Inflammatory macrophage treated with lipopolysaccharide for 4 hours (primary cell): Measurements from ENCODE around the gene ZSCAN22.
"Not testable (repeated sequence)": the region's sequence is repeated elsewhere in the genome, so short reads cannot be mapped to it uniquely, and the experiment has no call there.

Experiments
- DNase-seq: peaks from one replicate; pipeline ENCODE4 v3.0.0-alpha.2; 2020

Gene ZSCAN22

DNA sequence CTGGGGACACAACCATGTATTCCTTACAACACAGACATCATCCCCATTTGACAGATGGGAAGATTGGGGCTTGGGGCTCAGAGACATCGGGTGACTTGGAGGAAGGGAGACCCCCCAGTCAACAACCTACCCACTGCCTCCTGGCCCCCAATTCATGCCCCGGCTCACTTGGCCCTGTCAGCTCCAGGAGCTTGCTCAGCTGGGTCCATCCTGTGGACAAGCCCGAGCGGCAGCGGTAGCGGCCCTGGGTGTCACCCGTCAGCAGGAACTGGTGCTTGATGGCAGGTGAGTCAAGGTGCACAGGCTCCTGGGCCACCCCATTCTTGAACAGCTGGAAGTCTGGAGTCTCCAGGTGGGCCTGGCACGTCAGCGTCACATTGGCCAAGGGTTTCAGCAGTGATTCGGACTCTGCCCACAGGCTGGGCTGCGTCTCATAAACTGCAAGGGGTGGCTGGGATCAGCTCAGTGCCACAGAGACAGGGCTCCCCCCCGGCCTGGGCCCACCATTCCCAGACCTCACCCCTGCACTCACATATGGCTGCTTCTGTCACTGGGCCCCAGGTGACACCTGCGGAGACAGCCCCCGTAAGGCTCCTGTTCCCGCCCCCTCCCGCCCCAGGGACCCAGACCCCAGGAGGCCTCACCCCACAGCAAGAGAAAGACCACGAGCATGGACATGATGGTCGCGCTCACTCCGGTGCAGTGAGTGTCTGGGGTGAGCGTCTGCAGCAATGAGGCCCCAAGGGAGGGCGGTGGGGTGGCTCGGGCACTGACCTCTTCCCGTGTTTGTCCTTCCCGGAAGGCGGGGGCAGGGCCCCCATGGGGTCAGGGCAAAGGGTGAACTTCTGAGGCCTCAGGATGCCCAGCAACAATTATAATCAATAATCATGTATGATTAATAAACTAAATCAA, 26.2 kb downstream of the ZSCAN22 start, which contains the start of gene A1BG:
TSS of gene A1BG (minus strand) at position 733 of the 912 bp plus-strand sequence. CDS start at position 678, 55 bp downstream.
- DNase-seq: no peak

DNA sequence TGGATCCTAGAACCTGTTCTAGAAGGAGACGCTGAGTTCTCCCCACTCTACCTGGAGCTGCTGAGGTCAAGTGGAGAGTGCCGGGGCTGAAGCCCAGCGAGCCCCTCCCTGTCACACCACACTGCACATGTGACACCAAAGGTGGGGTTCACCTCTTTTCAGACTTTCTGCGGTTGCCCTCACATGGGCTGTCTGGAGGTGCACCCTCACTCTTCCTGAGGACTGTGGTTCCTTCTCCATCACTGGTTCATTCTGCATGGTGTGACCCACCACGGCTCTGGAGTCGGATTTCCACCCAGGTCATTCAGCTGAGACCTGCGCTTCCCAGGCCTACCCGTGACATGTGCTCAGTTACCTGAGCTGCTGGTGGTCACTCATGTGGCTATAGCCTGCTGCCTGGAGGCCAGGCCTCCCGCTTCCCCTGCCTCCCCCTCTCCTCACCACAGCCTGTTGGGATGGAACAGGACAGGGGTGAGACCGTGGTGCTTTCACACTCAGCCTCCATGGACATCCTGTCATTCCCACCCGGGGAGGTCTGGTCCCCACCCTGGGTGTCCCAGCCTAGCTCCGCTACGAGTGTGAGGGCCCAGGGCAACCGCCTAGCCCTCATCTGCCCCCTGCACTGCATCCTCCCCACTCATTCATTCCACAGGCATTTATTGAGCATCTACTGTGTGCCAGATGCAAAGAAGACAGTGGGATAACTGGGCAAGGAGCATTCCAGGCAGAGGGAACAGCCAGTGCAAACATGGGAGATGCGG, 27.1 kb downstream of the ZSCAN22 start:
- DNase-seq: no peak

DNA sequence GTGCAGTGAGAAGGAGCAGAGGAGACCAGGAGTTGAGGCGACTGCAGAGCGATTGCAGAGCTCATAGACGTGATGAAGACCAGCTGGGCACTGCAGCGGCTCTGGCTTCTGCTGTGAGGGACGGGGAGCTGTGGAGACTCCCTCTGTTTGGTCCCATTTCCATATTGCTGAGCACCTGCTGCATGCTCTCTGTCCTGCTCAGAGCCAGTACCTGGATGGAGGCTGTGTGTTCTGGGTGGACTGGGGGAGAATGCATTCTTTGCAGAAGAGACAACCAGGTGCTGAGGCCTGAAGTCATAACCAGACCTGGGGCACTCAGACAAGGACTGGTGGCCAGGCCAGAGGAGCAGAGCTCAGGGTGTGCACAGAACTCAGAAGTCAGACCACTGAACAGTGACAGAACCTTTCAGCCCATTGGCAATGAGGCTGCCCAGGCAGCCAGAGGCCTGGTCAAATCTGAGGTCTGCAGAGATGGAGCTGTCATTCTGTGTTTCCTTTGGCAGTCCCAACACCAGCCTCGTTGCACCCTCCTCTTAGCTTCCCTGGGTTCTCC, 27.8 kb downstream of the ZSCAN22 start:
- no peak for DNase-seq

DNA sequence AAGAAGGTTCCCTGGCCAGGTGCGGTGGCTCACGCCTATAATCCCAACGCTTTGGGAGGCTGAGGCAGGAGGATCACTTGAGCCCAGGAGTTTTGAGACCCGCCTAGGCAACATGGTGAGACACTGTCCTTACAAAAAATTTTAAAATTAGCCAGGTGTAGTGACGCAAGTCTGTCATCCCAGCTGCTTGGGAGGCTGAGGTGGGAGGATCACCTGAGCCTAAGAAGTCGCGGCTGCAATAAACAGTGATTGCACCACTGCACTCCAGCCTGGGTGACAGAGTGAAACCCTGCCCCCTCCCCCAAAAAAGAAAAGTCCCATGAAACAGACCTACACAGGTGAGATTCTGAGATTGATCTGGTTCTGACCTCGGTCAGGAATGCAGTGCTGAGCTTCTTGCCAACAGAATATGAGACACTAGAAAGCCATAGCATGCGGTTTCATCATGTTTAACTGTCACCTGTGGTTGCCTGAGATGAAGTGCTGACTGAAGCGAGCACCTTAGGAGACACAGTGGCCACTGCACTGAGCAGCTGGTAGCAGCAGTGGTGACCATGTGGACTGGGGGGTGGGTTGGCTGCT, 28.5 kb downstream of the ZSCAN22 start:
- DNase-seq: no peak

DNA sequence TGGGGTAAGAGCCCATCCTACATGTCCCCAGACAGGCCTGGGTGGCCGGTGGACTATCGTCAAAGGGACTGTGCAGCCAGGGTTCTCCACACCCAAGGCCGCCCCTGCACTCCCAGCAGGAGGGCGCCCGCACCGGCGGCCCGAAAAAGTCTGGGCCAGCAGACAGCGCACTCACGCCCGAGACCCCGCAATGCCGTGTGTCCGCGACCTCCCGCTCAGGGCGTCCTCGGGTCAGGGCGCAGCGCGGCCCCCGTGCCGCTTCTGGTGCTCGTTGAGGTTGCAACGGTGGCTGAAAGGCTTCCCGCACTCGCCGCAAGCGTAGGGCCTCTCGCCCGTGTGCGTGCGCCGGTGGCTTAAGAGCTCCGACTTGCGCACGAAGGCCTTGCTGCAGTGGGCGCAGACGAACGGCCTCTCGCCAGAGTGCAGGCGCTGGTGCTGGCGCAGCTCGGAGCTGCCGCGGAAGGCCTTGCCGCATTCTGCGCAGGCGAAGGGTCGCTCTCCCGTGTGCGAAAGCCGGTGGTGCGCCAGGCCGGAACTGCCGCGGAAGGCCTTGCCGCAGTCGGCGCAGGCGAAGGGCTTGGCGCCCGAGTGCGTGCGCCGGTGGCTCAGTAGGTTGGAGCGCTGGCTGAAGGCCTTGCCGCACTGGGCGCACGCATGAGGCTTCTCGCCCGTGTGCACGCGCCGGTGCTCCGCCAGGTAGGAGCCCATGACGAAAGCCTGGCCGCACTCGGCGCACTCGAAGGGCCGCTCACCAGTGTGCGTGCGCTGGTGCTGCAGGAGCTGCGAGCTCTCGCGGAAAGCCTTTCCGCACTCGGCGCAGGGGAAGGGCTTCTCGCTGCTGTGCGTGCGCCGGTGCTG, 29.3 kb downstream of the ZSCAN22 start:
- no peak for DNase-seq

DNA sequence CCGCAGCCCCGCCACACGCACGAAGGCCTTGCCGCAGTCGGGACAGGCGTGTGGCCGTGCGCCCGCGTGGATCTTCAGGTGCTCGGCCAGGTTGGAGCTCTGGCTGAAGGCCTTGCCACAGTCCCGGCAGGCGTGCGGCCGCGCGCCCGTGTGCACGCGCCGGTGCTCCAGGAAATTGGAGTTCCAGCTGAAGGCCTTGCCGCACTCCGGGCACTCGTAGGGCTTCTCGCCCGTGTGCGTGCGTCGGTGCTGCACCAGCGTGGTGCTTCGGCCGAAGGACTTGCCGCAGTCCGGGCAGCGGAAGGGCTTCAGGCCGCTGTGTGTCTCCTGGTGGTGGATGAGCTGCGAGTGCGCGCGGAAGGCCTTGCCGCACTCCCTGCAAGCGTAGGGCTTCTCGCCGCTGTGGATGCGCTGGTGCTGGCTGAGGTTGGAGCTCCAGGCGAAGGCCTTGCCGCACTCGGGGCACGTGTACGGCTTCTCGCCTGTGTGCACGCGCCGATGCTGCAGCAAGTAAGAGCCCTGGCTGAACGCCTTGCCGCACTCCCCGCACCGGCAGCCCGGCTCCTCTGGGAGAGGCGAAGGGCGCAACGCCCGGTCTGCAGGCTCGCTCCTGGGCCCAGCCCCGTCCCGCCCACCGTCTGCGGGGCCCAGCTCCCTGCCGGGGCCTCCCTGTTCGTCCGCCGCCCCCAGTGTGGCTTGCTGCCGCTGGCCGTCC, 30.1 kb downstream of the ZSCAN22 start:
- no peak for DNase-seq

DNA sequence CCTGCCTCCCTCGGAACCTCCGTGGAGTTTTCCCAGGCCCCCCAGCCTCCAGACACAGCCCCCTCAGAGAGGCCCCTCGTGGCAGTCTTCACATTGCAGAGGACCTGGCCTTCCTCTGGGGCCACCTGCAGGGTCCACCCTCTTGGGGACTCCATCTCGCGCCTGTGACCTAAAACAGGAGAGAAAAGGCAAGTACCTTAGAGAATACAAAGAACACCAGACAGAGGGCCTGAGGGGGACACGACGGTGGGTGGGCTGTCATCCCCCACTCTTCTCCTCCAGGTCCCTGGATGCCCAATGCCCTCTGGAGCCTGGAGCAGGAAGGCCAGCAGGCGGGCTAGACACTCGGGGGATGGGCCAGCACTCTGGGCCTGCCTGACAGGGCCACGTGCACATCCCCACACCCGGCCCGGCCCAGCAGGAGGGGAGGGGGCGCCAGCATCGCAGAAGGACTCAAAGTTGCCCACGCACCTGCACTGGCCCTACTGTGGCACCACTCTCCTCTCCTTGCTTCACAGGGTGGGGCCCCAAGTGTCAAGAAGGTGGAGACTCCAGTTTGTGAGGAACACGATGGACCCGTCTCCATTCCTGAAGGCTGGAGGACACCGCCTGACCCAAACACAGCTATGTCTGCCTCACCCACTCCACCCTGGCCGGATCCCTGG, 30.8 kb downstream of the ZSCAN22 start:
- no peak for DNase-seq

DNA sequence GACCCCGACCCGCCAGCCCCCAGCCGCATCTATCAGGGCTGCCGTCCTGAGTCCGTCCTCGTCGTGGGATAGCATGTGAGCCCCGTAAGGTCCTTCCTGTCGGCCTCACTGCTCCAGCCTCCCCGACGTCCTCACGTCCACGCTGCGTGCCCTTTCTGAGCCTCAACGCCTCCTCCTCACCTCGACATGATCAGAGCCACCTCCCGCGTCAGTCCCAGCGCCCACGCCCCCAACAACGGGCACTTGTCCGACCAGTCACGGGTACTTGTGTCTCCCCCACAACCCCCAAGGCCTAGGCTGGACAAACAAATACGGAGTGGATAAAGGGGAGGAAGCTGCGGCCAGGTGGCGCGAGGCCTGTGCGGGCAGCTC, 35.1 kb downstream of the ZSCAN22 start:
- DNase-seq: peak; percentile 38

DNA sequence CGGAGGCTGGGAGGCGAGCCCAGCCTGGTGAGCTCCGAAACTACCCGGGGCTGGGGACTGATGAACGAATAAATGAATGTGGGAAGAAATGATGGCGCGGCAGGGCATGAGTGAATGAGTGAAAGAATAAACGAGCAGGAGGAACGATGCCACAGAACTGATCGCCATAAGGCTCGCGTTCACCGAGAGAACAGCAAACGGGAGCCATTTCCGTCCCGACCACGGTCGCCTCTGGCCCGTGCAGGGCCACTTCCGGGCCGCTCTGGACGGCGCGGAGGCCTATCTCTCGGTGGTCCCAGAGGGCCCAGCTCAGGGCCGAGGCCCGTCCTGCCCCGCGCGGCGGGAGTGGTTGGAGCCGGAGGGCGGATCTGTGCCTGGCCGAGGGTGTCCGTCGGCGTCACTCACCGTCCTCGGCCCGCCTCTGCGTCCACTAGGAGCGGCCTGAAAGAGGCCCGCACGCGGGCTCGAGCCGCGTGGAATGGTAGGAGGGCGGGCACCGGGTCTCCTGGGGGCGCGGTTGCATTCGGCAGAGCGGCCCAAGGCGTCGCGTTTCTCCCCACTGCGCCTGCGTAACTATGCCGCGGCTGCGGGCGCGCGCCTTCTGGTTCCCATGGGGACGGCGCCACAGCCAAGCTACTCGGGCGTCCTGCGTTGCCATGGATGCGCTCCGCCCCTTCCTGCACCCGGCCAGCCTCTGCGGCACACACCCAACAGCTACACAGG, 35.6 kb downstream of the ZSCAN22 start, which contains the start of gene ZNF497:
TSS of gene ZNF497 (minus strand) at position 480 of the 723 bp plus-strand sequence. CDS start 5,116 bp downstream, outside the sequence.
- DNase-seq: peak; percentile 97

DNA sequence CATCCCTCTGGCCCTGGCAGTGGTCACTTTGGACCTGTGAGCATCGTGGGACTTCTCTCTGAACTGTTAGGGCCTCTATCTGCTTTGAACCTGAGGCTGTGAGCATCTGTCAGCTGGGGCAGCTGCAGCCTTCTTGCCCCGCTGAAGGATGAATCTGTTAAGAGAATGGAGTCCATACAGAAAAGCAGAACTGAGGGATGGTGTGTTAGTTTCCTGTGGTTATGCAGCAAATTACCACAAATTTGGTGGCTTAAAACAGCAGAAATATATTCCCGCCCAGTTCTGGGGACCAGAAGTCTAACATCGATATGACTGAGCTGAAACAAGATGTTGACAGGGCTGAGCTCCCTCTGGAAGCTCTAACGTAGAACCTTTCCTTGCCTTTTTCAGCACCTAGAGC, 37.4 kb downstream of the ZSCAN22 start:
- DNase-seq: peak; percentile 27

DNA sequence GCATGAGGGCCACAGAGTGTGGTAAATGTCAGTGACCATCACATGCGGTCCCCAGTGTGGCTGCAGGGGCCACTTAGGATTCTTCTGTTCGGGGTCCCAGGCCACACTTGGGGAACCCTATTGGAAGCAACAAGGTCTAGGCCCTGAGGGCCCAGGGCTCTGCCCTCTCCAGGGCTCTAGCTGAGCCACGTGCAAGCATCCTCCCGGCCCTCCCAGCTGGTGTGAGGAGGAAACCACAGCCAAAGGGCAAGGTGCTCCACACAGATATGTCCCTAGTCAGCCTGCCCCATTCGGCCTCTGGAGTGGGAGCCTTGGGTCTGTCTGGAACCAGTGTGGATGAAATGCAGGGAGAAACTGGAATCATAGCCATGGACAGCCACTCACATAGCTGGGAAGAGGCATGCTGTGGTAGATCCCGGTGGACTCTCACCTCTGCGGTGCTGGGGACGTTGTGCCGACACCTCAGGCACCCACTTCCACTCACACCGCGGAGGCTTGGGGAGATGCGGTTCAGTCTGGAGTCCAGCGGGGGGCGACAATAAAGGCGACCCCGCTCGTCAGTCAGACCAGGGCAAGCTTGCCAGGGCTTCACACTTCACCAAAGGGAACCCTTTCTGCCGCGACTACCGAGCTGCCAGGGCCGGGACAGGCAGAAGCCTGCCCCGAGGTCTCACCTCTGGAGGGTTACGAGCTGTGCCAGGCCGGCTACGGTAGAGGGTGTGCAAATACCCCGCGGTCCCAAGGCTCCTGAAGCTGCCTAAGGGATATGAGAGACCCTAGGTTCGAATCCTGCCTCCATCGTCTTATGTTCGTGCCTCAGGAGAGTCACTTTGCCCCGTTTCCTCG, 40.0 kb downstream of the ZSCAN22 start:
- DNase-seq: no peak

DNA sequence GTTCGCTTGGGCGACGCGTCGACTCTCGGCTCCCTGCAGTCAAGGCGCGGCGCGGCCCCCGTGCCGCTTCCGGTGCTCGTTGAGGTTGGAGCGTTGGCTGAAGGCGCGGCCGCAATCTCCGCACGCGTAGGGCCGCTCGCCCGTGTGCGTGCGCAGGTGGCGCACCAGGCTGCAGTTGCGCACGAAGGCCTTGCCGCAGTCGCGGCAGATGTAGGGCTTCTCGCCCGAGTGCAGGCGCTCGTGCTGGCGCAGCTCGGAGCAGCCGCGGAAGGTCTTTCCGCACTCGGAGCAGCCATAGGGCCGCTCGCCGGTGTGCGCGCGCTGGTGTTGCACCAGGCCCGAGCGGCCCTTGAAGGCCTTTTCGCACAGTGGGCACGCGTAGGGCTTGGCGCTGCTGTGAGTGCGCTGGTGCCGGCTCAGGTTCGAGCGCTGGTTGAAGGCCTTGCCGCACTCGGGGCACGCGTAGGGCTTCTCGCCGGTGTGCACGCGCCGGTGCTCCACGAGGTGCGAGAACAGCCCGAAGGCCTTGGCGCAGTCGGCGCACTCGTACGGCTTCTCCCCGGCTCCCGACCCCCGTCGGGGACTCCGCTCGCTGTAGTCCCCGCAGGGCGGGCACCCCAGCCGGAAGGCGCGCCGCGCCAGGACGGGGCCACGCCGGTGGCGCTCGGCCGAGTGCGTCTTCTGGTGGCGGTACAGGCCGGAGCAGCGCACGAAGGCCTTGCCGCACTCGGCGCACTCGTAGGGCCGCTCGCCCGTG, 41.1 kb downstream of the ZSCAN22 start:
- no peak for DNase-seq

DNA sequence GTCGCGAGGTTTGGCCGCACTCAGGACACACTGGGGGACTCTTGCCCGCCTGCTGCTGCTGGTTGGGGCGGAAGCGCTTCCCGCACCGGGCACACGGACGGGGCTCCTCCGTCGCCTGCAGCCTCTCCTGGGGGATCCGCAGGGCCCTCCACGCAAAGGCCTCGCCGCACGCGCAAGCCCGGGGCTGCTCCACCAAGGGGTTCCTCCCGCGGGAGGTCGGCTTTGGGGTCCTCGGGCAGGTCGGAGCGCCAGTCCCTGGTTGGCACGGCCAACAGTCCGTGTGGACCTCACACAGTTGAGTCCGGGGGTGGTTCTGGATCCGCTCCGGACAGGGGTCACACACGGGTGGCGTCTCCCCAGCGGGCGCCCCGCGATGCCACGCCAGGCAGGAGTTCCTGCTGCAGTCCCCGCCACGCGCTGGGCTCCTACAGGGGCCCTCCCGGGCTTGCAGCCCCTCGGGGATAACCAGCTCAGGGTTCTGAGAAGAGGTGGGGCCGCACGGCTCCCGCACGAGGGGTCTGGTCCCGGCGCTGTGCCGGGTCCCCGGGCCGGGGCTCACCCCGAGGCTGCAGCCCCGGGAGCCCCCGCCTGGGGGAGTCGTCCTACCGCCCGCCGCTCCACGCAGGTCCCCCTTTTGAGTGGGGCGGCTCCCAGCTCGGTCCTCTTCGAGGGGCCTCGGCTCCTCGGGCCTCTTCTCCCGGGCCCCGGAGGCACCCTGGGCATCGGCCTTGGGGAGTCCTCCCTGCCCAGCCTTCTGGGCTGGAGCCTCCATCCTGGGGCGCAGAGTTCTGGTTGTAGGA, 42.0 kb downstream of the ZSCAN22 start:
- DNase-seq: no peak

DNA sequence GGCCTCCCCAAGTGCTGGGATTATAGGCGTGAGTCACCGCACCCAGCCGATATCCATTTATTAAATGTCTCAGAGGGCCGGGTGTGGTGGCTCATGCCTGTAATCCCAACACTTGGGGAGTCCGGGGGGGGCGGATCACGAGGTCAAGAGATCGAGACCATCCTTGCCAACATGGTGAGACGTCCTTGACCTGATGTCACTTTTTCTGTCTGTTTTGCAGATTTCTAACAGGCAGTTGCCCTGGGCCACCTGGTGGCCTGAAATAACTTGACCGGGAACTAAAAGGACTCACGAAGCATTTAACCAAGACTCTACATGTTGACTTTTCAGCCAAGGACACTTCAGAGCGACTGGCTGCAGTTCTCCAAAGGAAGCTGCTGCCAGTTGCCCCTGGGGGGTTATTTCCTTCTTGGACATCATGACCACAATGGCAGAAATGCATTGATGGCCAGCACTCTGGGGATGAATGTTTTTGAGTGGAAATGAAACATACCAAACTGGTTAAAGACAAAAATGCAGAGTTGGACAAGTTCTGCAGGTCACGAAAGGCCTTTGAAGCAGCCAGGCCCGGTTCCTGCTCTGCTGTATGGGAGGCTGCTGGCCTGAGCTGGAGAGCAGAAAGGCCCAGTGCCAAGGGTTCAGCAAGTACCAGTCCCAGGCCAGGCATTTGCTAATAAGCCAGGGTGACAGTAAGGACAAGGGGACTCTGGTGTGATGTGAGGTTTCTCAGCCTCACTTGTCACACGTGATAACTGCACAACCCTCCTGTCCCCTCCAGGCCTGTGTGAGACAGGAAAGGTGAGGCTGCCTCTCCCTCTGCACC, 45.7 kb downstream of the ZSCAN22 start:
- no peak for DNase-seq

DNA sequence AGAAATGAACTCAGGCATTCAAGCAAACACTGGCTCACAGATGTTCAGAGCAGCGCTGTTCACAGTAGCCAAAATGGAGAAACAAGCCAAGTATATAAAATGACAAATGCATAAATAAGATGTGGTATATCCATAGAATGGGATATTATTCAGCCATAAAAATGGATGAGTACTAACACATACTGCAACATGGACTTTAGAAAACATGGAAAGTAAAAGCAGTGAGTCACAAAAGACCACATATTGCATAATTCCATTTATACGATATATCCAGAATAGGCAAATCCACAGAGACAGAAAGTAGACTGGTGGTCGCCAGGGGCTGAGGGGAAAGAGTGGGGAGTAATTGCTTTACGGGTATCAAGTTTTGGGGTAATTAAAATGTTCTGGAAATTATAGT, 47.4 kb downstream of the ZSCAN22 start:
- DNase-seq: peak; percentile 62

DNA sequence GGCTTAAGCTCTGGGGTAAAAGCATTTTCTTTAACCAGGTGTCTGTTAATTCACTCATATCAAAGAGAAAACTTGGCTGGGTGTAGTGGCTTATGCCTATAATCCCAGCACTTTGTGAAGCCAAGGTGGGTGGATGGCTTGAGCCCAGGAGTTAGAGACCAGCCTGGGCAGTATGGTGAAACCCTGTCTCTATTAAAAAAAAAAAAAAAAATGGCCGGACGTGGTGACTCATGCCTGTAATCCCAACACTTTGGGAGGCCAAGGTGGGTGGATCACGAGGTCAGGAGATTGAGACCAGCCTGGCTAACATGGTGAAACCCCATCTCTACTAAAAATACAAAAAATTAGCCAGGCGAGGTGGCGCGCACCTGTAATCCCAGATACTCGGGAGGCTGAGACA, 49.9 kb downstream of the ZSCAN22 start:
- DNase-seq: not testable (repeated sequence)

DNA sequence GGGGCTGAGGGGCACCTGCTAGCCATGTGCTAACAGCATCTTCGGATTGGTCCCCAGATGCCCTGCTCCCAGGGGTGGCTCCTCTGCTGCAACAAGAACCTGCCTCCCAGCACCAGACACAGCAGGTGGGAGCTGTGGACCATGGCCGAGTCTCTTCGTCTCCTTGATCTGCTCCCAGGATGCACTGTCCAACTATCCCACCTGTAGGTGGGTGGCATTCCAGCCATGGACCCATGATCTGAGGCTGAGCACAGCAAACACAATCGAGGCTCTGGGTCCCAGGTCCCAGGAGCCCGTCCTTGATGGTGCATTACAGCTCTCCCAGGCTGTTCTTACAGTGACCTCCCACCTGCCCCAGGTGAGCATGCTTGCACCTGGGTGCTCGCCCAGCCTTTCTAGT, 52.5 kb downstream of the ZSCAN22 start:
- DNase-seq: no peak
